ENCODE measurements around the gene BLOC1S5.

Gene BLOC1S5

DNA sequence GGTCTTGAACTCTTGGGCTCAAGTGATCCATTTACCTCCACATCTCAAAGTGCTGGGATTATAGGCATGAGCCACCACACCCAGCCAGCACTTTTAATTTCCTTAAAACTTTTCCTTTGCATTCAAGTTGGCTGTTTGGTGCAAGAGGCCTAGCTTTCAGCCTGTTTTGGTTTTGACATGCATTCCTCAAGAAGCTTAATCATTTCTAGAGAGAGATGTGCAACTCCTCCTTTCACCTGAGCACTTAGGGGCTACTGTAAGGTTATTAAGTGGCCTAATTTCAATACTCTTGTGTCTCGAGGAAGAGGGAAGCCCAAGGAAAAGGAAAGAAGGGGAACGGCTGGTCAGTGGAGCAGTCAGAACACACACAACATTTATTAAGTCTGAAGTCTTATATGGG lies 13.8 kb upstream of the BLOC1S5 start:
- no peak for TF ChIP-seq CTCF (IDR thresholded peaks at IDR 0.05; ENCODE audit: low read depth, low read length)
- H3K9me3 ChIP-seq (ENCODE audit: severe bottlenecking) = no peaks in the 10 kb centered on the region
- peaks cover 6% of the 10 kb centered on the region; the same call in 1 of the 2 replicates for H3K36me3 ChIP-seq
- DNase-seq = no peak
- H3K27me3 ChIP-seq (ENCODE audit: insufficient read depth, low read depth, severe bottlenecking) = no peaks in the 10 kb centered on the region
- no peak overlapping the region for H3K4me3 ChIP-seq (ENCODE audit: low read depth, low read length)
- H3K27ac ChIP-seq = no peak overlapping the region

GRCh38 chr6:8075704-8076103 lies 11.5 kb upstream of the BLOC1S5 start:
- no peak for DNase-seq
- no peak for TF ChIP-seq CTCF (IDR thresholded peaks at IDR 0.05; ENCODE audit: low read depth, low read length)
- Histone ChIP-seq H3K27me3 (ENCODE audit: insufficient read depth, low read depth, severe bottlenecking) (no peaks in the 10 kb centered on the region), H3K27ac (no peak overlapping the region), H3K36me3 (peaks cover 6% of the 10 kb centered on the region; the same call in 1 of the 2 replicates), H3K9me3 (ENCODE audit: severe bottlenecking) (no peaks in the 10 kb centered on the region), H3K4me3 (ENCODE audit: low read depth, low read length) (no peak overlapping the region)

- DNase-seq = no peak
- no peak for TF ChIP-seq CTCF (IDR thresholded peaks at IDR 0.05; ENCODE audit: low read depth, low read length)
- Histone ChIP-seq H3K4me3 (ENCODE audit: low read depth, low read length) (no peak overlapping the region), H3K27me3 (ENCODE audit: insufficient read depth, low read depth, severe bottlenecking) (no peaks in the 10 kb centered on the region), H3K9me3 (ENCODE audit: severe bottlenecking) (no peaks in the 10 kb centered on the region), H3K36me3 (peaks cover 4% of the 10 kb centered on the region; the same call in 1 of the 2 replicates), H3K27ac (no peak overlapping the region)
Observed at GRCh38 chr6:8075185-8075584, 11.0 kb upstream of the BLOC1S5 start.

GRCh38 chr6:8074213-8074612 lies 10.0 kb upstream of the BLOC1S5 start:
- no peaks in the 10 kb centered on the region for H3K9me3 ChIP-seq (ENCODE audit: severe bottlenecking)
- H3K27ac ChIP-seq = no peak overlapping the region
- DNase-seq = no peak
- no peaks in the 10 kb centered on the region for H3K36me3 ChIP-seq
- no peaks in the 10 kb centered on the region for H3K27me3 ChIP-seq (ENCODE audit: insufficient read depth, low read depth, severe bottlenecking)
- no peak for TF ChIP-seq CTCF (IDR thresholded peaks at IDR 0.05; ENCODE audit: low read depth, low read length)
- H3K4me3 ChIP-seq (ENCODE audit: low read depth, low read length) = no peak overlapping the region

GRCh38 chr6:8073758-8074157 lies 9.6 kb upstream of the BLOC1S5 start:
- Histone ChIP-seq H3K9me3 (ENCODE audit: severe bottlenecking) (no peaks in the 10 kb centered on the region), H3K27me3 (ENCODE audit: insufficient read depth, low read depth, severe bottlenecking) (no peaks in the 10 kb centered on the region), H3K36me3 (no peaks in the 10 kb centered on the region), H3K27ac (no peak overlapping the region), H3K4me3 (ENCODE audit: low read depth, low read length) (no peak overlapping the region)
- no peak for DNase-seq
- no peak for TF ChIP-seq CTCF (IDR thresholded peaks at IDR 0.05; ENCODE audit: low read depth, low read length)

- Histone ChIP-seq H3K27me3 (ENCODE audit: insufficient read depth, low read depth, severe bottlenecking) (no peaks in the 10 kb centered on the region), H3K36me3 (no peaks in the 10 kb centered on the region), H3K9me3 (ENCODE audit: severe bottlenecking) (no peaks in the 10 kb centered on the region), H3K4me3 (ENCODE audit: low read depth, low read length) (no peak overlapping the region), H3K27ac (no peak overlapping the region)
- DNase-seq = no peak
- TF ChIP-seq CTCF (IDR thresholded peaks at IDR 0.05; ENCODE audit: low read depth, low read length) = no peak
Observed at GRCh38 chr6:8070718-8071117, 6.5 kb upstream of the BLOC1S5 start.
